PC-3 (cell line): Measurements from ENCODE around the gene CDKN2AIP.

ENCODE experiments used
- EZH2 ChIP-seq: fragments of 300-600 bp; sonication (generic); IDR thresholded peaks from one replicate; pipeline ENCODE4 v1.6.1; 2017; ENCODE audit warnings: antibody characterized with exemption, mild to moderate bottlenecking, low read length; ENCODE audit not compliant: unreplicated experiment
- EZH2phosphoT487 ChIP-seq: fragments of 300-600 bp; sonication (generic); IDR thresholded peaks from 2 replicates; pipeline ENCODE4 v1.6.1; 2018; ENCODE audit warnings: mild to moderate bottlenecking, antibody characterized with exemption, low read length, borderline replicate concordance
- TF ChIP-seq, protein P1 (sequence below): fragments of 300-600 bp; sonication (generic); conservative IDR thresholded peaks from 2 replicates; pipeline ENCODE4 v1.5.1; 2017; ENCODE audit warnings: antibody characterized with exemption, low read depth, mild to moderate bottlenecking, low read length

DNA sequence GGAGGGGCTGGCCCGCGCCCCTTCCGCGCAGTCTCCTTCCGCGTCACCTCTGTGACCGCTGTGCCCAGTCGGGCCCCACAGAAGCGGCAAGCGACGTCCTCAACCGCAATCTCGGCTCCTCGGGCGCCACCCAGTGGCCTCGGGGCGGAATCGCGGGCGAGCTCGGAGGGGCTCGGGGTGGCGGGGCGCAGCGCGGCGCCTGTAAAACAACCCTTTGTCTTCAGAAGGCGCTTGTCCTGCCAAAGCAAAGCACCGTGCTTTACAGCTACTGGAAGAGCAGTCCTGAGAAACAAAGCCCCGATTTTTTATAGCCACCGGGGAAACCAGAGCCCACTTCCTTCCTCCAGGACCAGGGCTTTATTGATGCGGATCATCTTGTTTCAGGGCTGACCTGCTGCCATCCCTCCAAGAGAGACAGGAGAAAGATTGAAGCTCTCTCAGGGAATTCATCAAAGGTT lies 37.3 kb upstream of the CDKN2AIP start:
- TF ChIP-seq, protein P1, sequence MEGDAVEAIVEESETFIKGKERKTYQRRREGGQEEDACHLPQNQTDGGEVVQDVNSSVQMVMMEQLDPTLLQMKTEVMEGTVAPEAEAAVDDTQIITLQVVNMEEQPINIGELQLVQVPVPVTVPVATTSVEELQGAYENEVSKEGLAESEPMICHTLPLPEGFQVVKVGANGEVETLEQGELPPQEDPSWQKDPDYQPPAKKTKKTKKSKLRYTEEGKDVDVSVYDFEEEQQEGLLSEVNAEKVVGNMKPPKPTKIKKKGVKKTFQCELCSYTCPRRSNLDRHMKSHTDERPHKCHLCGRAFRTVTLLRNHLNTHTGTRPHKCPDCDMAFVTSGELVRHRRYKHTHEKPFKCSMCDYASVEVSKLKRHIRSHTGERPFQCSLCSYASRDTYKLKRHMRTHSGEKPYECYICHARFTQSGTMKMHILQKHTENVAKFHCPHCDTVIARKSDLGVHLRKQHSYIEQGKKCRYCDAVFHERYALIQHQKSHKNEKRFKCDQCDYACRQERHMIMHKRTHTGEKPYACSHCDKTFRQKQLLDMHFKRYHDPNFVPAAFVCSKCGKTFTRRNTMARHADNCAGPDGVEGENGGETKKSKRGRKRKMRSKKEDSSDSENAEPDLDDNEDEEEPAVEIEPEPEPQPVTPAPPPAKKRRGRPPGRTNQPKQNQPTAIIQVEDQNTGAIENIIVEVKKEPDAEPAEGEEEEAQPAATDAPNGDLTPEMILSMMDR, result peak; percentile 86
- no peak for TF ChIP-seq EZH2phosphoT487
- no peak for TF ChIP-seq EZH2
